ENCODE data around the gene WWOX. TPM values are rescaled to one million over a fixed set of nuclear protein-coding genes. Genes with fewer than 3 reads are reported as not detected.

Gene WWOX
- total RNA-seq, 3 donors from 2014 or later = 11.7 to 18.0 (median 13.8) TPM

DNA sequence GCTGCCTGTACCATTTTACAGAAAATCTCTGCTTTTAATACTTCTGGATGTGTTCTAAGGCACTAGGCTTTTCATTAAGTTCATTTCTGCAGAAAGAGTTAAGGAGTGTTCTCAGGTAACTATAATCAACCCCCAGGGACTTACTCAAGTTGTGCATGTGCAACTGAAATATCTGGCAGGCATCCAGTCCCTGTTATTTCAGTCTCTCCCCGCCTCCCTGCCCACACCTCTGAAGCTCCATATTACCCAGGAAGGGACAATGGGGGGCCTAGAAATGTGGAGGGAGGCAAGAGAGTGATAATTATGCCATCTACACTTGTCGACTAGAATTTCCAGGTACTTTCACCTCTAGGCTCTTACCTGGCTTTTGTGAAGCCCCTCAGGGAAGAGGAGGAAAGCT is 1068.9 kb downstream of the WWOX start:
- Histone ChIP-seq H3K36me3 (ENCODE audit: low read depth) (no peaks in the 10 kb centered on the region), H3K9me3 (peaks cover 4% of the 10 kb centered on the region), H3K4me3 (no peak overlapping the region), H3K4me1 (ENCODE audit: low read depth) (peaks cover 2% of the 10 kb centered on the region)
- no peak for DNase-seq
- ATAC-seq = no peak
- intact Hi-C loops (cut with DNase I, micrococcal nuclease) = no loop called here
- TF ChIP-seq, protein P1, sequence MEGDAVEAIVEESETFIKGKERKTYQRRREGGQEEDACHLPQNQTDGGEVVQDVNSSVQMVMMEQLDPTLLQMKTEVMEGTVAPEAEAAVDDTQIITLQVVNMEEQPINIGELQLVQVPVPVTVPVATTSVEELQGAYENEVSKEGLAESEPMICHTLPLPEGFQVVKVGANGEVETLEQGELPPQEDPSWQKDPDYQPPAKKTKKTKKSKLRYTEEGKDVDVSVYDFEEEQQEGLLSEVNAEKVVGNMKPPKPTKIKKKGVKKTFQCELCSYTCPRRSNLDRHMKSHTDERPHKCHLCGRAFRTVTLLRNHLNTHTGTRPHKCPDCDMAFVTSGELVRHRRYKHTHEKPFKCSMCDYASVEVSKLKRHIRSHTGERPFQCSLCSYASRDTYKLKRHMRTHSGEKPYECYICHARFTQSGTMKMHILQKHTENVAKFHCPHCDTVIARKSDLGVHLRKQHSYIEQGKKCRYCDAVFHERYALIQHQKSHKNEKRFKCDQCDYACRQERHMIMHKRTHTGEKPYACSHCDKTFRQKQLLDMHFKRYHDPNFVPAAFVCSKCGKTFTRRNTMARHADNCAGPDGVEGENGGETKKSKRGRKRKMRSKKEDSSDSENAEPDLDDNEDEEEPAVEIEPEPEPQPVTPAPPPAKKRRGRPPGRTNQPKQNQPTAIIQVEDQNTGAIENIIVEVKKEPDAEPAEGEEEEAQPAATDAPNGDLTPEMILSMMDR (IDR thresholded peaks at IDR 0.05) = no peak

GRCh38 chr16:79169239-79169638 is 1069.8 kb downstream of the WWOX start:
- Histone ChIP-seq H3K4me1 (ENCODE audit: low read depth) (no peaks in the 10 kb centered on the region), H3K36me3 (ENCODE audit: low read depth) (no peaks in the 10 kb centered on the region), H3K9me3 (peaks cover 4% of the 10 kb centered on the region), H3K4me3 (no peak overlapping the region)
- peak in 1 of 3 donors; percentile 26 for DNase-seq
- intact Hi-C loops (cut with DNase I, micrococcal nuclease) = no loop called here
- TF ChIP-seq, protein P1 (IDR thresholded peaks at IDR 0.05) = no peak
- ATAC-seq = no peak

GRCh38 chr16:79170555-79171246 is 1071.2 kb downstream of the WWOX start:
- H3K4me3 ChIP-seq = no peak overlapping the region
- peak in 1 of 3 donors; percentile 29 for DNase-seq
- no peaks in the 10 kb centered on the region for H3K4me1 ChIP-seq (ENCODE audit: low read depth)
- TF ChIP-seq, protein P1 (IDR thresholded peaks at IDR 0.05) = no peak
- intact Hi-C loops (cut with DNase I, micrococcal nuclease) = no loop called here
- peaks cover 4% of the 10 kb centered on the region for H3K9me3 ChIP-seq
- ATAC-seq = peak; percentile 12
- H3K36me3 ChIP-seq (ENCODE audit: low read depth) = no peaks in the 10 kb centered on the region

- TF ChIP-seq, protein P1 (IDR thresholded peaks at IDR 0.05) = no peak
- intact Hi-C loops (cut with DNase I, micrococcal nuclease) = no loop called here
- DNase-seq (no peak), ATAC-seq (no peak)
- Histone ChIP-seq H3K4me3 (no peak overlapping the region), H3K4me1 (ENCODE audit: low read depth) (no peaks in the 10 kb centered on the region), H3K9me3 (peaks cover 4% of the 10 kb centered on the region), H3K36me3 (ENCODE audit: low read depth) (no peaks in the 10 kb centered on the region)
Observed at GRCh38 chr16:79171504-79171903, 1072.0 kb downstream of the WWOX start.

DNA sequence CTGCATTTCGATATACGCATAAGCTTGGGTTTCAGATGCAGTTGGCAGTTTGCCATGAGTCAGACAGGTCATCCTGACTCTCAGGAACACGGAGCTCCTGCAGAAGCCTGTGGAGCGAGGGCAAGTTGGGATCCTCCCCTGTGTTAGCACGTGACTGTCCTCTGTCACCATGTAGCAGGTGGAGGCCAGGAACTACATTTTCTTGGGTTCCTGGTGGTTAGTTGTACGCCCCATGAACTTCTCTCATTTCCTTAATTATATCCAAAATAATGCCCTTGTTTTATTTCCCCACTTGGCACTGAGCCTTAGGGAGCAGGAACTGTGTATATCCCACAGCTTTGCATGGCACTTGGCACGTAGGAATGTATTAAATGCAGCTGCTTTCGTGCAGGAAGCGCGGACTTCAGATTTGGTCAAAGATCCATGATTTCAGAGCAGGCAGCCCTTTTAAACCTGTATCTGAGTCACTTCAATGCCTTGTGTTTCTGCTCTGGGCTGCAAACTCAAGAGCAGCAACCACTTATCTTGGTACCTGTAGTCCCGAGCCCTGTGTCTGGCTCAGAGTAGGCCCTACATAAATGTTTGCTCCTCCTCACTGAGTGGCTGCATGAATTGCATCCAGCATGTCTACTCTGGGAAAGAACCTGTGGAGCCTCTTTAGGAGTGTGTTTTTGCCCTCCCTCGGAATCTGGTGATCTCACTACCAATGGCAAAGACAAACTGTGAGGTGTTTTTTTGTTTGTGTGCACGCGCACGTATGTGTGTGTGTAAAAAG is 1072.7 kb downstream of the WWOX start:
- TF ChIP-seq, protein P1 (IDR thresholded peaks at IDR 0.05) = no peak
- H3K4me3 ChIP-seq = no peak overlapping the region
- ATAC-seq = no peak
- no peaks in the 10 kb centered on the region for H3K36me3 ChIP-seq (ENCODE audit: low read depth)
- intact Hi-C loops (cut with DNase I, micrococcal nuclease) = no loop called here
- DNase-seq = no peak
- H3K4me1 ChIP-seq (ENCODE audit: low read depth) = no peaks in the 10 kb centered on the region
- H3K9me3 ChIP-seq = peaks cover 4% of the 10 kb centered on the region
